IPS-NIHi7 (cell line): Measurements from ENCODE around the gene COG7.
"Not testable (repeated sequence)": the region's sequence is repeated elsewhere in the genome, so short reads cannot be mapped to it uniquely, and the experiment has no call there.

ENCODE experiments used
- DNase-seq: peaks from one replicate; pipeline ENCODE4 v3.0.0; 2012; ENCODE audit warnings: mixed read lengths; ENCODE audit errors: extremely low spot score

COG7 gene

DNA sequence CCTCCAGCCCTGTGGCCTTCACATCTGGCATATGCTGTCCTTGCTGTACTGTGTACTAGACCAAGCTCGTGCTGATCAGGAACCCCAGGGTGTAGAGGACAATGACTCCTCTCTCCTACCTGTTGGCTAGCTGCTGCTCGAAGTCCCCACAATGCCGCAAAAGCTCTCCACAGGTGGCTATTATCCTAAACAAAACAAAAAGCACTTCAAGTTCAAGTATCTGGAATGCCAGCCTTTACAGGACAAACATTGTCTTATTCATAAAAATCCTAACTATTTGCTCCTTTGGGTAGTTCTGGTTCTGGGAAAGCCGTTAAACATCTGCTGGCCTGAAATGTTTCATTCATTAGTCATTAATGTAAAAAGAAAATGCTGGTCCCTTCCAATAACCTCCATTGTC is 42.8 kb downstream of the COG7 start:
- DNase-seq, result no peak

DNA sequence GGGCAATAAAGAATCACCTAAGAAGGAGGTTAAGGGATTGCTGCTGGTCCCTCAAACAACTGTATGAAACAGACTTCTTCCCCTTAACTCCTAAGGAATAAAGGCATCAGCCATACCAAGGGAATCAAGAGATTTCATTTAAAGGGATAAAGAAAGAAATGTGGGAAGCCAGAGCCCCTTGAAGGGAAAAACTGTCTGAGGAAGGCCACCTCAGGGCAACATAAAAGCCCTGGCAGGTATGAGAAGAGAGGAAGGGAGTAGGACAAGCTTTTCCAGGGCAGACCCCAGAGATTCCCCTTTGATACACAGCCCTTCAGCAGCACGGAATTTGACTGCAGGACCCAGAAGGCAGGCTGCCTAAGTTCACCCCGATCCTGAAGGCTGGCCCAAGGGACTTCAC is 43.5 kb downstream of the COG7 start:
- no peak for DNase-seq

DNA sequence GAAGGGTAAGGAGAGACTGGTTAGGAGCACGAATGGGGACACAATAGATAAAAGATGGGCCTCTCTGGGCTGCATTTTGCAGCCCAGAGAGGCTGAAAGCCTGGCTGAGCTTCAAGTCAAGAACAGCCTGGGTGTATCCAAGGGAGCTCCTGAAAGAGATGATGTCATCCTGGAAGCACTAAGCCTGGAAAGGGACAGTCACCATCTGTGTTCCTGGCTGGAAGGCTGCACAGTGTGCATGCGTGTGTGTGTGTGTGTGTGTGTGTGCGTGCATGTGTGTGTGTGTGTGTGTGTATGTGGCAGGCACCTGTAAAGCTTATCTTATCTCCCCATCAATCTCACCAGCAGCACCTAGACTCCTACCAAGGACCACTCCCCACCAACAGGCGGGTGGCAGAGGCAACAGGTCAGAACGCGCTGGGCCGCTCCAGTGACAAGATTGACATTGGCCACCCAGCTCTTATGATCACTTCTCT is 44.1 kb downstream of the COG7 start:
- DNase-seq, result no peak

DNA sequence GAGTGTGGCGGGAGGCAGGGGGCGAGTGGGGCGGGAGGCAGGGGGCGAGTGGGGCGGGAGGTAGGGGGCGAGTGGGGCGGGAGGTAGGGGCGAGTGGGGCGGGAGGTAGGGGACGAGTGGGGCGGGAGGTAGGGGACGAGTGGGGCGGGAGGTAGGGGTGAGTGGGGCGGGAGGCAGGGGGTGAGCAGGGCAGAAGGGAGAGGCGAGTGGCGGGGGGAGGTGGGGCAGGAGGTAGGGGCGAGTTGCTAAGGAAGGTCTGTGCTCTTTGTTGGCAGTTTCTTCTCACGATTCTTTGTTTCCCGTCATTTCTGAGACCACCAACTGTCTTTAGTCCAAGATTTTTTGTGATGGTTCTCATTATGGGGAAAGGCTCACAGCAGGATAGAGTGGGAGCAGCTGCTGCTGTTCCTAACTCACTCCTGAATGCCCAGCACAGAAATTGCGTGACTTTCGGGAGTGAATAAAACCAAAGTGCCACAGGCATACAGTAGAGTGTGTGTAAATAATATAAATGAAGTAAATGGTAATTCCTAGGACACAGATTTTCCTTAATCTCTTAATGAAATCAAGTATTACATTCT is 44.7 kb downstream of the COG7 start:
- DNase-seq, result no peak

DNA sequence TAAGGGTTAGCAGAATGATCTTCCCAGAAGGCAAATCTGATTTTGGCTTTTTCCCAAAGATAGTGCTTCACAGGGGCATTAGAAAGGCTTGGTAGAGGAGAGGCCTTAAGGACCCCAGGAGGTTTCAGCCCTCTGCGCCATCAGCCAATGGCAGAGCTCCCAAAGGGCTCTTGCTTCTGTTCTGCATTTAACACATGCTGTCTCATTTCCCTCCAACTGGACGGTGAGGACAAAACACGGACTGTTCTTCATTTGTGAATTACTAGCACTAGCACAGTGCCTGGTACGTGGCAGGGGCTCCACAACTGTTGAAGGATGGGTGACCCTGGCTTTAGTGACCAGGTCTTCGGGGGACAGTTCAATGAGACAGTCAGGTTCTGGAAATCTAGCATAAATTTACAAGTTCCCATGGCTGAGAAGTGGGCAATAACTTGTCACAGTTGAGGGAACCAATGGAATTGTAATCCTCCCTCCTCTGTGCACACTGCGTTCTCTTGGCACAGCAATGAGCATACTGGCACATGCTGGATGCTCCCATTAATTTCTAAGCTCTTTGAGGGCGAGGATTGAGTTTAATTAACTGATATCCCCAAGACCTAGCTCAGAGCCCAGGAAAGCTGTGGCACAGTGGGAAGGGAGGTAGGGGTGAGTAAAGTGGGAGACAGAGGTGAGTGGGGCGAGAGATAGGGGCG is 45.4 kb downstream of the COG7 start:
- no peak for DNase-seq

DNA sequence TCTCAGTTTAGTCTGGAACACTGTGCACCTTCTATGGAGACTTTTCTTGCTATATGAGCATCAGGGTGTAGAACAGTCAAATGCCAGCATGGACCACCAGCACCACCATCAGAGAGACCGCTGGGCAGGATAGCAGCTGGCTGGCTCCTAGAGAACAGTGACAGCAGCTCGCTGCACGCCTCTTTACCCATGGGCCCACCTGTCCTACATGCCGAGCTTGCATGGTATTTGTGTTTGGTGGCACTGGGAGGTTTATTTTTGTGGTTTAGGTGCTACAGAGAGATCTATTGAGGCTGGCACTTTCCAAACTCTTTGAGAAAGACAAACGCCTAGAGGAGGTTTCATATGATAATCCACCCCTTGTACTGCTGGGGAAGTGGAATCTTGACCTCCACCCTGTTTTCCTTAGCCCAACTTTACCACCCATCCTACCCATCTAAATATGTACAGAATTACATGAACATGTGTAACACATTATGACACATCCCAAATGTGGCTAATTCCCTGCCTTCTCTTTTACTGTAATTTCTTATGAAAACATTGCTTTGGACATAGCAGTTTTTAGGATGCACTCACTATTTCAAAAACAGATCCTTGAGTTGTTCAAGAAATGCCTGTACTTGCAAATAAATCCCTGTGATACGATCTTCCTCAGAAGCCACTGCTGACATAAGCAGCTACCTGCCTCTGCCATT is 46.3 kb downstream of the COG7 start:
- DNase-seq, result no peak

DNA sequence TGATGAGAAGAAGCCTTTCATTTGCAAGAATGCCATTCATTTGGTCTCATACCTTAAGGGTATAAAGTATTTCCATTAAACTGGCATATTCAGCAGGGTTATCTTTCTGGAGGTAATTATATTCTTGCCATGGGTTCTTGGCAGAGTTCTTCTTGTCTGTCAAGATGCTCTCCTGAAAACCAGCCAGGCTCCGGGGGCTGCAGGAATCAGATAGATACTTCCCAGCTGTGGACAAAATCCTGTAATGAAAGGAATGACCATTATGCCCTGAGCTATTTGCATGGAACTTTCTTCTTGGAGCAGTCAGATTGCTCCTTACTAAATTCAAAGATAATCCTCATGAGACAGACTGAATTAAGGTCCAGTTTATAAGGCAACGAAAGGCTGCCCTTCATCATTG is 47.0 kb downstream of the COG7 start:
- DNase-seq, result no peak

DNA sequence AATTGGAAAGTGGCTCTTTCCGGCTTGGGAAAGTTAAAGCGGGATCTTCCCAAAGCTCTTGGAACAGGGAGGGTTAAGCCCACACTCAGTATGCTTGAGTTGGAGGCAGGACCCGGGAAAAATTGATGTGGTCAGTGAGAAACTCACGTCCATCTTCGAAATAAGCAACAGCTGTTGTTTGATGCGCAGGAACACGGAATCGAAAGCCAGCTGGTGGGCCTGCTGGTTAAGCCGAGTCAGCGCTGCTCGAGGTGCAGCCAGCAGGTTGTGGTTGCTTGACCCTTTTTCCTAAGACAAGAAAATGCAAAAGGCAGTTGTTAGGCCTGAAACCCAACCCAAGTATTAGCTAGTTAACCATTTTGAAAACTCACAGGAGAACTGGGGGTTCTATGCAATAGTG is 49.4 kb downstream of the COG7 start:
- no peak for DNase-seq

DNA sequence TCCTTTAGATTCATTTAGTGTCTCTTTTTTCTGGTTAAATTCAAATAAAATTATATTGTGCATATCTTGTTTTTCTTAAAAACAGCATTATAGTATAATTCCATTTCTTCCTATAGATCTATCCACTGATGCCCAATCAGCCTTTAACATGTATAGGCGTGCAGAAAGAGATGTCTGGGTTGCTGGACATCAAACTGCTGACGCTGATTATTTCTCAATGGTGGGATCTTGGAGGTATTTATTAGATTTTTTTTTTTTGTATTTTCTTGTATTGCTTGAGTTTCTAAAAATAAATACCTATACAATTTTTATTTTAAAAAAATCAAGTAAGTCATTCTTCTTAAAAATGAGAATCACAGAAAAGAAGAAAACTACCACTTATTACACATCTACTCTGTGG is 50.9 kb downstream of the COG7 start:
- DNase-seq, result no peak

DNA sequence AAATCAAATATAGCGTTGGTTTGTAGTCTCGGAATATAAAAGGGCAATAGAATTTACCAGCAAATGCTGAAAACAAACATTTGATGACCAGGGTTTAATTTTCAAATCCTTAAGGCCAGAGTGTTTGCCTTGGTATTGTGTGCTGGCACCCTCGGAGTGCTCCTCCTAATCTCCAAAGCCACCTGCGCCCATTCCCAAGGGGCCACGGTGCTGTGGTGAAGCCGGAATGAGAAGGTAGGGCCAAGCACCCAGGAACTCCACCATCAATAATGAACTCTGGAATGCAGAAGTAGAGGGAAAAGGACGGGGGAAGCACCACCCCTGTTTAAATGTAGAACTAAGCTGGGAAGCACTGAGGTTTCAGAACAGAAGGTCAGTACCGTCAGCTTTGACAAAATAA is 51.9 kb downstream of the COG7 start:
- no peak for DNase-seq

DNA sequence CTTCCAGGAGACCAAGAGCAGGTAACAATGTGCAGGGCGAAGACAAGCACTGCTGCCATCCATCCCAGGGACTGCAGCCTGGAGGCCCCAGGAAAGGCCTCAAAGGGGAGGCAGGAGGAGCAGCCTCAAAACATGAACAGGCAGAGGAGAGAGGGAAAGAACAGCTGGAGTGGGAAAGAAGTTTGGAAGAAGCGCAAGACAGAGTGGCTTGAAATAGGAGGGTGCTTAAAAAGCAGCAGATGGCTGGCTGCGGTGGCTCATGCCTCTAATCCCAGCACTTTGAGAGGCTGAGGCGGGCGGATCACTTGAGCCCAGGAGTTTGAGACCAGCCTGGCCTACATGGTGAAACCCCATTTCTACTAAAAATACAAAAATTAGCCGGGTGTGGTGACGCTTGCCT is 52.5 kb downstream of the COG7 start:
- DNase-seq, result not testable (repeated sequence)

DNA sequence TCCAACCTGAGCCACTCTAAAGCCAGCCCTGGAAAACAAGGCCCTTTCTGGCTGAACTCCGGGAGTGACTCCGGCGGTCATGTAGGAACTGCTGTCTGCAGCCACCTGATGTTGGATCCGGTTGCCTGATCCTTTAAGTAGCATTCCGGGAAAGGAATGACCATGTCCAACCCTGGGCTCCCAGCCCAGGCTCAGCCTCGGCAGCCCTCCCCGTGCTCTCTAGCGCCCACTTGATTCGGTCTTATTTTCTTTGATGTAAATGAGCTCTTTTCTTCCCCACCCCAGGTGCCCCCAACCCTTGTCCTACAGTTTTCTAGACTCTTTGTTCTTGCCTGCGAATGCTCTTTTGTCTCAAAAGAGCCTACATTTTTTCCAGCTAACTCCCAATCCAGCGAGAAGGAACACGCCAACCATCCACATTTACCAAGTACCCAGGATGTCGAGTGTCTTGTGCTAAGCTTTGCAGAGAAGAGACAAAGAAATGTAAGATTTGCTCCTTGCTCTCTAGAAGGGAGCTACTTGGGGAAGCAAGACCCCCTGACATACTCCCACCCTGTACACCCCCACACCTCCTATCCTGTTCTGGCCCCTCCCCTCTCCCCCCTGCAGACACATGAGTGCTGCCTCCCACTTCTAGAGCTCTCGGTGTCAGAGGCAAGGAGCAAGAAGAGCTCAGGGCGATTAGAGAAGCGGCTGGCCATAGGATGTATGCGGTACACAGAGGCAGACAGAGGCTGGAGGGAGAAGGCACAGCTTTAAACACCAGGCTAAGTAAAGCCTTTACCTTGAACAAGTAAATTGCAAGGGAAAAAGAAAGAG is 53.8 kb downstream of the COG7 start:
- peak; percentile 81 for DNase-seq

DNA sequence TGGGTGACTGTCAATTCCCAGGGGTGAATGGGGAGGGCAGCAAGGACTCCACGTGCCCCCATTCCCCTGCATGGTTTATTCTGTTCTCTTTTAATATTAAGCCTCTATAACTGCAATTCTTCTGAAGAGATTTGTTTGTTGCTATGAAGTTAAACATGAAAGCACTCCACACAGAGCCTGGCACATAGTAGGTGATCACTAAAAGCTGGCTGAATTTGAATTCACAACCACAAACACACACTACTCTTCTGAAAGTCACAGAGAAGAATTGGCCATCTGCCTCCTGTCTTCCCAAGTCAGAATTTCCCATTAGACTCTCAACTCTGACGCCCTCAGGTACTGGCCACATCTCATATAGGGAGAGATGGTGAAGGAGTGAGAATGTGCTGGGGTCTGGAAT is 55.5 kb downstream of the COG7 start:
- DNase-seq, result no peak

DNA sequence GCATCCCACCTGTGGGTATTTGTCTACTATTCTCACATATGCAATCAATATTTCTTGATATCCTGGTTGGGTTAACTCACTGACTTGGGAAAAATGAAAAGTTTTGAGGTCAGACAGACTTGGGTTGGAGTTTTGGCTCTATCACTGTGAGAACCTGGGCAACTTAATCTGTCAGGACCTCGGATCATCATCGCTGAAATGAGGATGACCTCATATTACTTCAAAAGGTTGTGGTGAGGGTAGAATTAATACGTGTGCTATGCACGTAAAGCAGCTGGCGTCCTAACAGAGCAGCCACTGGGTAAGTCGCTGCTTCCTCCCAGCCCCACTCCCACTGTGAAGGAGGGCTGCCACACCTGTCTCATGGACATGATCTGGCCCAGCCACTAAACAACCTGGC is 57.3 kb downstream of the COG7 start:
- no peak for DNase-seq

DNA sequence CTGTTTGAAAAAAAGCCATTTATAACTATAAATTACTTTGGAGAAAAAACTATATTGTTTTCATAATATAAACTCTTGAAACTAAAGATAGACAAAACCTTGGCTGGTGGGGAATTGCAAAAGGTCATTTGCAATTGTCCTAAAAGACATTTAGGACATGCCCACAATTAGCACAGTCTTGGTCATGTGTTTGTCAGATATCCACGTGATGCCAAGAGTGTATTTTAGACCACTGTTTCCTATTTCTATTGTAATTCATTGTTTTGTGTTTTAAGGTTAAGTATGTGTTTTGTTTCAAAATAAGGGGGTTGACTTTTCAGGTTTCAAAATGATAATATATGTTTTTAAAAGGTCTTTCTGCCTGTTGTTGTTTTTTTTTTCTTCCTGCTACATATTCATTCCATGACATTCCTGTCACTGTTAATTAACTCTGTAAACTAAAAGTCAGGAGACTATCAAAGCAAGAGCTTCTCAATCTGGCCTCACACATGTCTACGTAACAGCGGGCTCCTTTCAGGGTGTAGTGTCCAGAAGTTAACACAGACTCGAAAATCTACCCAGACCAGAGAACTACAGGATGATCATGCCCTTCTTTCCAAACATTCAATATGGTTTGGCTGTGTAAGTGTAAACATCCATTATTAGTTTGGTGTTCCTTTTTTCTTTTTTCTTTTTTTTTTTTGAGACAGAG is 58.7 kb downstream of the COG7 start:
- DNase-seq, result no peak

DNA sequence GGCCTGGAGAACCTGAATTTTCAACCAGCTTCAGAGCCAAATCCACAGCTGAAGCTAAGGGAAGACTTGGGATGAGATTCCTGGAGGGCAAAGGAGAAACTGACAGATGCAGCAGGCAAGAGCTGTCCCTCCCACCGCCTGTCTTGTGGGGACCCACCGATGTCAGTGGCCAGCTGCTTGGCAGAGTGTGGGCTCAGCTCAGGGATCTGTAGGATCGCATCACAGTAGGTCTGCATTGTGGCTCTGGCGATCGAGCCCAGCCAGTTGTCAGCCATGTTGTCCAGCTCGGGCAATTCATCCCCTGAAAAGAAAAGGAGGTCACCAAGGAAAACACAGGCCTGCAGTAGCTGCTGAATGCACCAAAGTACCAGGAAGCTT is 60.8 kb downstream of the COG7 start:
- DNase-seq, result no peak

DNA sequence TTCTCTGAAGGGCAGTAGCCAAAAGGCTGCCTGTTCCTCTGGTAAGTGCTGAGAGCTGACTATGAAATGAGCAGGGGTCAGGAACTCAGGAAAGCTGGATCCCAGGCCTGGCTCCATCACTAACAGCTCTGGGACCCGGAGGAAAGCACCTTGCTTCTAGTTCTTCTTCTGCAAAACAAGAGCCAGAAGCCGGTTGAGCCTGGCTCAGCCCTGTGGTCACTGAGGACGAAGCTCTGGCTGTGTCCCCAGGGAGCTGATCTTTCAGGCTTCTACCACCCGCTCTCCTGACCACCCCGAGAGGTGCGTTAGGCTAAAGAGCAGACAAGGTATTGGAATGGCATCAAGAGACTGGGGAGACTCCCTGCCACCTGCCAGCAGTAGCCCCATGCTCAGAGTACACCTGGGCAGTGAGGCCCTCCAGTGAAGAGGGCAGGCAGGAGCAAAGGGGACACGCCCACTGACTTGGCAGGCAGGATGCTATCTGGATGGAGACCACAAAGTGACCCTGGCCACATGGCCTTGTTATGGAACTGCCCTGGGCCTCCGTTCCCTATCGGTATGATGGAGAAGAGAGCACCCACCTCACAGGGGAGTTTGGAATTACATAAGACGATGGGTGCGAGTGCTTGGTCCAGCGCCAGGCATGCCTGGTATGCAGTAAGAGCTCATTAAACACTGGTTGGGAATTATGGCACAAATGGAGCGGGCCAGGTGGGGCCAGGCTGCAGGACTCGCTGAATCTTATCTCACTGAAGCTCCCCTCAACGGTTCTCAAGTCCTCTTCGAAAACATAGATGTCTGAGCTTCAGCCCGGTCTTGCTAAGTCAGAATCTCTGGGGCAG is 61.4 kb downstream of the COG7 start:
- no peak for DNase-seq

DNA sequence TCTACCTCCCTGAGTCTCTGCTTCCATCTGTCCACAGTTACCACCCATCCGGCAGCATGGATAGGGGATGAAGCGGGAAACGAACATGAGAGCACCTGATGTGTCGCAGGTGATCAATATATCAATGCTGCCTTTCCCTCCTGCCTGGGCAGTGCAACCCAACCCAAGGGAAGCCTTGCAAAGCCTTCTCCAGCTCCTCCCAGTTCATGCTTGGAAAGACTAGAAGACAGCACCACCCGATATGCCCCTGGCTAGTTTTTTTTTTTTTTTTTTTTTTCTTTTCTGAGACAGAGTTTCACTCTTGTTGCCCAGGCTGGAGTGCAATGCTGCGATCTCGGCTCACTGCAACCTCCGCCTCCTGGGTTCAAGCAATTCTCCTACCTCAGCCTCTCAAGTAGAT is 63.1 kb downstream of the COG7 start:
- not testable (repeated sequence) for DNase-seq

DNA sequence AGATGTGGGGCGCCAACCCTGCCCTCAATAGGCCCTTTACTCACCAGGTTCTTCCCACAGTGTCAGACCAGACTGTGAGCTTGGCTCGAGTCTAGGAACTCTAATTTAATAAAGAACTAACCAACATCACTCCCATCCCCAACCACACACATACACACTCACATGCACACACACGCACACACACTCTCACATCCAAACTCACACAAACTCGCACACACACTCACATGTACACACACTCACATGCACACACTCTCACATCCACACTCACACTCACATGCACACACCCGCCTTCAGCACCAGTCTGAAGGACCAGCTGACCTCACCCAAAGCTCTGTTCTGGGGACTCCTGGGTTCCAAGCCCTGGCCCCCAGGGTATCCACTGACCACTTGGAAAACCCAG is 63.8 kb downstream of the COG7 start:
- no peak for DNase-seq

DNA sequence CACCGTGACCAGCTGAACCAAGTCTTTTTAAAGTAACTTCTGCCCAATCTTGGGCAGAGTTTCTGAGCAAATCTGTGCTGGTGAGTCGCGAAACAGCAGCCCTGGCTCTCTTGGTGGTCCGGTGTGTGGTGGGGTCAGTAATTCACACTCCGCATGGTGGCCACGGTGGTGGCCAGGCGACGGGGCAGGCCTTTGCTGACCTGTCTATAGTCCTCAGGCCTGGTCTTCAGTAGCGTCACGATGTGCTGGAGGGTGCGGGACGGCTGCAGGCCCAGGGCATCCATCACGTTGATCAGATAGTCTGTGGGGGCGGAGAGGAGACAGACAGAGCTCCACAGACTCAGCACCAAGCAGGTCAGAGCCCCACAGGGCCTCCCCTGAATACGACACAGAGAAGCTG is 64.2 kb downstream of the COG7 start:
- no peak for DNase-seq

DNA sequence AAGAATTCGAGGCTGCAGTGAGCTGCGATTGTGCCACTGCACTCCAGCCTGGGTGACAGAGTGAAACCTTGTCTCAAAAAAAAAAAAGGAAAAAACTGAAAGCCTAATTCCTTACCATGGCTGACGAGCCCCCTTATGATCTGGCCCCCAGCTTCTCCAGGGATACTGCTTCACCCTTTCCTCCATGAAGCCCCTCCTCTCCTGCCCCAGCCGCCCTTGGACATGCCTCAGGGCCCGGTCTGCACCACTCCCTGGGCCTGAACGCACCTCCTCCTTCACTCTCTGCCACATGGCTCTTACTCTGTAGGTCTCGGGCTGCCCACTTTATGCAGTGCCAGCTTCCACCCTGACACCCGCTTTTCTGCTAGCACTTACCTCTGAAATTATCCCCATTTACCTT is 65.3 kb downstream of the COG7 start:
- DNase-seq, result no peak
